ENCODE measurements around the gene FRMD4B. TPM values are rescaled to one million over a fixed set of nuclear protein-coding genes. Genes with fewer than 3 reads are reported as not detected.
"Not testable (repeated sequence)": the region's sequence is repeated elsewhere in the genome, so short reads cannot be mapped to it uniquely, and the experiment has no call there.

Gene FRMD4B
- total RNA-seq, 3 donors from 2014 or later (not counting 1 experiment from before 2014, with no cell fraction given), result 8.5 to 19.8 (median 9.4) TPM

- no peaks in the 10 kb centered on the region for H3K36me3 ChIP-seq (ENCODE audit: control insufficient read depth, insufficient read depth, low read length)
- no peaks in the 10 kb centered on the region for H3K9me3 Mint-ChIP-seq
- intact Hi-C loops (cut with micrococcal nuclease), result no loop called here
- TF ChIP-seq CTCF (IDR thresholded peaks at IDR 0.05), result no peak
- H3K27me3 Mint-ChIP-seq (ENCODE audit: low read depth in 2 of 2), result no peaks in the 10 kb centered on the region
- H3K4me3 ChIP-seq (ENCODE audit: low read length), result no peak overlapping the region
- DNase-seq (no peak), ATAC-seq (no peak)
- peaks cover 37% of the 10 kb centered on the region for H3K4me1 ChIP-seq (ENCODE audit: control insufficient read depth, insufficient read depth, low read length)
- H3K27me3 ChIP-seq (ENCODE audit: control insufficient read depth, insufficient read depth, low read length), result no peaks in the 10 kb centered on the region
- no peaks in the 10 kb centered on the region for H3K36me3 Mint-ChIP-seq
- H3K4me1 Mint-ChIP-seq, result peaks cover 38 to 55% of the 10 kb centered on the region in 2 donors
- no peak overlapping the region for H3K4me3 Mint-ChIP-seq
- 100% methylated on average over 3 of the region's 4 CpGs for WGBS (ENCODE audit: insufficient coverage)
- H3K27ac Mint-ChIP-seq, result no peak overlapping the region
- no peak overlapping the region for H3K27ac ChIP-seq (ENCODE audit: low read length)
- H3K9me3 ChIP-seq (ENCODE audit: control insufficient read depth, insufficient read depth, low read length), result no peaks in the 10 kb centered on the region
Measured at GRCh38 chr3:69283913-69284611, 101.8 kb downstream of the FRMD4B start.

GRCh38 chr3:69283496-69283895, 102.4 kb downstream of the FRMD4B start:
- Histone ChIP-seq H3K9me3 (ENCODE audit: control insufficient read depth, insufficient read depth, low read length) (no peaks in the 10 kb centered on the region), H3K36me3 (ENCODE audit: control insufficient read depth, insufficient read depth, low read length) (no peaks in the 10 kb centered on the region), H3K27ac (ENCODE audit: low read length) (no peak overlapping the region), H3K4me1 (ENCODE audit: control insufficient read depth, insufficient read depth, low read length) (peaks cover 34% of the 10 kb centered on the region), H3K27me3 (ENCODE audit: control insufficient read depth, insufficient read depth, low read length) (no peaks in the 10 kb centered on the region), H3K4me3 (ENCODE audit: low read length) (no peak overlapping the region)
- intact Hi-C loops (cut with micrococcal nuclease), result no loop called here
- ATAC-seq, result no peak
- no peak overlapping the region for H3K27ac Mint-ChIP-seq
- no peak for DNase-seq
- no peak for TF ChIP-seq CTCF (IDR thresholded peaks at IDR 0.05)
- H3K27me3 Mint-ChIP-seq (ENCODE audit: low read depth in 2 of 2), result no peaks in the 10 kb centered on the region
- no peaks in the 10 kb centered on the region for H3K36me3 Mint-ChIP-seq
- H3K4me3 Mint-ChIP-seq, result peak overlapping the region; percentile 49
- H3K4me1 Mint-ChIP-seq, result peaks cover 32 to 49% of the 10 kb centered on the region in 2 donors
- WGBS (ENCODE audit: insufficient coverage), result 88% methylated on average over 5 of the region's 5 CpGs
- H3K9me3 Mint-ChIP-seq, result no peaks in the 10 kb centered on the region

GRCh38 chr3:69282181-69282580, 103.7 kb downstream of the FRMD4B start:
- Mint-ChIP-seq H3K9me3 (no peaks in the 10 kb centered on the region), H3K27ac (peak overlapping the region; percentile 75 to 82), H3K36me3 (no peaks in the 10 kb centered on the region), H3K4me3 (peak overlapping the region; percentile 70), H3K27me3 (ENCODE audit: low read depth in 2 of 2) (no peaks in the 10 kb centered on the region), H3K4me1 (peaks cover 26 to 36% of the 10 kb centered on the region in 2 donors)
- peak; percentile 97 to 99 (median 98) for ATAC-seq
- WGBS (ENCODE audit: insufficient coverage), result 7% methylated on average over 3 of the region's 3 CpGs
- Histone ChIP-seq H3K4me3 (ENCODE audit: low read length) (no peak overlapping the region), H3K27ac (ENCODE audit: low read length) (peak overlapping the region; percentile 30), H3K4me1 (ENCODE audit: control insufficient read depth, insufficient read depth, low read length) (peaks cover 28% of the 10 kb centered on the region), H3K9me3 (ENCODE audit: control insufficient read depth, insufficient read depth, low read length) (no peaks in the 10 kb centered on the region), H3K36me3 (ENCODE audit: control insufficient read depth, insufficient read depth, low read length) (no peaks in the 10 kb centered on the region), H3K27me3 (ENCODE audit: control insufficient read depth, insufficient read depth, low read length) (no peaks in the 10 kb centered on the region)
- TF ChIP-seq CTCF (IDR thresholded peaks at IDR 0.05), result no peak
- DNase-seq, result peak; percentile 50 to 69
- intact Hi-C loops (cut with micrococcal nuclease), result no loop called here

GRCh38 chr3:69277403-69277802, 108.5 kb downstream of the FRMD4B start:
- intact Hi-C loops (cut with micrococcal nuclease); DNase-seq; H3K27me3 ChIP-seq (ENCODE audit: control insufficient read depth, insufficient read depth, low read length); H3K36me3 Mint-ChIP-seq; H3K9me3 Mint-ChIP-seq; H3K4me3 ChIP-seq (ENCODE audit: low read length); H3K27ac ChIP-seq (ENCODE audit: low read length); H3K4me3 Mint-ChIP-seq; H3K9me3 ChIP-seq (ENCODE audit: control insufficient read depth, insufficient read depth, low read length); H3K27me3 Mint-ChIP-seq (ENCODE audit: low read depth in 2 of 2); H3K27ac Mint-ChIP-seq; H3K36me3 ChIP-seq (ENCODE audit: control insufficient read depth, insufficient read depth, low read length); ATAC-seq: not testable (repeated sequence)
- peaks cover 22 to 23% of the 10 kb centered on the region in 2 donors for H3K4me1 Mint-ChIP-seq
- H3K4me1 ChIP-seq (ENCODE audit: control insufficient read depth, insufficient read depth, low read length), result peaks cover 19% of the 10 kb centered on the region
- WGBS (ENCODE audit: insufficient coverage), result 97% methylated on average over 8 of the region's 8 CpGs

Data from natural killer cell (primary cell).